WTC11 (cell line): Measurements from ENCODE around the gene COL26A1. TPM values are rescaled to one million over a fixed set of nuclear protein-coding genes. Genes with fewer than 3 reads are reported as not detected.

ENCODE experiments used
- ATF2 ChIP-seq: sonication (generic); formaldehyde crosslinking; IDR thresholded peaks from 2 replicates; pipeline ENCODE4 v1.8.1; 2022; ENCODE audit warnings: low read depth, missing genetic modification reagents, borderline replicate concordance
- CDX4 ChIP-seq: fragments of 250-450 bp; sonication (Bioruptor Pico); IDR thresholded peaks from 2 replicates; pipeline ENCODE4 v1.9.0; 2021; ENCODE audit warnings: moderate library complexity, mild to moderate bottlenecking, inconsistent platforms, borderline replicate concordance
- CTCF ChIP-seq: fragments of 200-600 bp; IDR thresholded peaks from 2 replicates; pipeline ENCODE4 v1.8.0; 2022; ENCODE audit warnings: antibody characterized with exemption
- E2F5 ChIP-seq: sonication (generic); formaldehyde crosslinking; IDR thresholded peaks from 2 replicates; pipeline ENCODE4 v1.8.1; 2022; ENCODE audit warnings: mild to moderate bottlenecking, moderate library complexity, missing genetic modification reagents
- FOXK1 ChIP-seq: sonication (generic); formaldehyde crosslinking; IDR thresholded peaks from 2 replicates; pipeline ENCODE4 v1.8.0; 2022; ENCODE audit warnings: mild to moderate bottlenecking, moderate library complexity, missing genetic modification reagents
- HMGXB4 ChIP-seq: sonication (generic); formaldehyde crosslinking; IDR thresholded peaks from 2 replicates; pipeline ENCODE4 v1.8.1; 2023; ENCODE audit warnings: mild to moderate bottlenecking, moderate library complexity, missing genetic modification reagents
- MLX ChIP-seq: sonication (generic); formaldehyde crosslinking; IDR thresholded peaks from 2 replicates; pipeline ENCODE4 v1.8.1; 2023; ENCODE audit warnings: mild to moderate bottlenecking, missing genetic modification reagents, moderate library complexity
- NFYB ChIP-seq: sonication (generic); formaldehyde crosslinking; conservative IDR thresholded peaks from 2 replicates; pipeline ENCODE4 v1.8.0; 2022; ENCODE audit warnings: low read depth, missing genetic modification reagents
- OVOL2 ChIP-seq: fragments of 250-450 bp; sonication (Bioruptor Pico); IDR thresholded peaks from 2 replicates; pipeline ENCODE4 v1.9.0; 2021; ENCODE audit warnings: mild to moderate bottlenecking, borderline replicate concordance
- RELA ChIP-seq: sonication (generic); formaldehyde crosslinking; IDR thresholded peaks from 2 replicates; pipeline ENCODE4 v1.8.1; 2022; ENCODE audit warnings: missing genetic modification reagents, mild to moderate bottlenecking, borderline replicate concordance
- SMAD3 ChIP-seq: sonication (generic); formaldehyde crosslinking; IDR thresholded peaks from 2 replicates; pipeline ENCODE4 v1.8.0; 2022; ENCODE audit warnings: missing genetic modification reagents, mild to moderate bottlenecking, borderline replicate concordance
- SOX15 ChIP-seq: fragments of 250-450 bp; sonication (Bioruptor Pico); IDR thresholded peaks from 2 replicates; pipeline ENCODE4 v1.9.0; 2021; ENCODE audit warnings: mild to moderate bottlenecking
- ZBTB43 ChIP-seq: sonication (generic); formaldehyde crosslinking; IDR thresholded peaks from 2 replicates; pipeline ENCODE4 v1.8.1; 2023; ENCODE audit warnings: mild to moderate bottlenecking, missing genetic modification reagents
- ZNF232 ChIP-seq: sonication (generic); formaldehyde crosslinking; IDR thresholded peaks from 2 replicates; pipeline ENCODE4 v1.8.0; 2022; ENCODE audit warnings: mild to moderate bottlenecking, missing genetic modification reagents
- ZNF281 ChIP-seq: sonication (generic); formaldehyde crosslinking; IDR thresholded peaks from 2 replicates; pipeline ENCODE4 v1.8.0; 2023; ENCODE audit warnings: mild to moderate bottlenecking, missing genetic modification reagents
- ZNF396 ChIP-seq: fragments of 250-450 bp; sonication (Bioruptor Pico); IDR thresholded peaks from 2 replicates; pipeline ENCODE4 v1.8.0; 2021; ENCODE audit warnings: mild to moderate bottlenecking, moderate library complexity, borderline replicate concordance
- ZNF512 ChIP-seq: sonication (generic); formaldehyde crosslinking; IDR thresholded peaks from 2 replicates; pipeline ENCODE4 v1.8.1; 2022; ENCODE audit warnings: missing genetic modification reagents, borderline replicate concordance
- total RNA-seq: library from RNA; stranded (reverse); gene quantifications from 3 replicates; pipeline ENCODE4 v1.2.3, GENCODE V29; 2021
- TF ChIP-seq, protein P1 (sequence below): sonication (generic); formaldehyde crosslinking; IDR thresholded peaks from 2 replicates; pipeline ENCODE4 v1.8.1; 2022; ENCODE audit warnings: mild to moderate bottlenecking, missing genetic modification reagents, moderate library complexity, borderline replicate concordance
- TF ChIP-seq, protein P2 (sequence below): fragments of 250-450 bp; sonication (Bioruptor Pico); IDR thresholded peaks from 2 replicates; pipeline ENCODE4 v2.1.2; 2022; ENCODE audit warnings: mild to moderate bottlenecking, moderate library complexity
- TF ChIP-seq, protein P3 (sequence below): fragments of 250-450 bp; sonication (Bioruptor Pico); IDR thresholded peaks from 2 replicates; pipeline ENCODE4 v1.9.0; 2021; ENCODE audit warnings: mild to moderate bottlenecking

The COL26A1 gene
- total RNA-seq, 1 experiment from 2014 or later, result 64.4 TPM

GRCh38 chr7:101402081-101402779 lies 39.6 kb downstream of the COL26A1 start (continued):
- TF ChIP-seq HMGXB4 (CRISPR knock-in tag) (no peak), CDX4 (CRISPR knock-in tag) (no peak), SMAD3 (no peak; the same call in 1 of the 2 replicates), NFYB (CRISPR knock-in tag) (no peak), ZNF512 (peak; percentile 97), ZBTB43 (CRISPR knock-in tag) (no peak), MLX (CRISPR knock-in tag) (no peak), ATF2 (CRISPR knock-in tag) (no peak), FOXK1 (no peak), CTCF (no peak), ZNF281 (CRISPR knock-in tag) (0 out of 2 replicates have a peak, but pooled peaks have one; percentile 74), SOX15 (CRISPR knock-in tag) (no peak), ZNF396 (CRISPR knock-in tag) (no peak), OVOL2 (CRISPR knock-in tag) (no peak), ZNF232 (CRISPR knock-in tag) (no peak), RELA (CRISPR knock-in tag) (no peak), E2F5 (CRISPR knock-in tag) (no peak)
- TF ChIP-seq, protein P1, sequence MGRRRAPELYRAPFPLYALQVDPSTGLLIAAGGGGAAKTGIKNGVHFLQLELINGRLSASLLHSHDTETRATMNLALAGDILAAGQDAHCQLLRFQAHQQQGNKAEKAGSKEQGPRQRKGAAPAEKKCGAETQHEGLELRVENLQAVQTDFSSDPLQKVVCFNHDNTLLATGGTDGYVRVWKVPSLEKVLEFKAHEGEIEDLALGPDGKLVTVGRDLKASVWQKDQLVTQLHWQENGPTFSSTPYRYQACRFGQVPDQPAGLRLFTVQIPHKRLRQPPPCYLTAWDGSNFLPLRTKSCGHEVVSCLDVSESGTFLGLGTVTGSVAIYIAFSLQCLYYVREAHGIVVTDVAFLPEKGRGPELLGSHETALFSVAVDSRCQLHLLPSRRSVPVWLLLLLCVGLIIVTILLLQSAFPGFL (CRISPR knock-in tag), result no peak
- TF ChIP-seq, protein P2, sequence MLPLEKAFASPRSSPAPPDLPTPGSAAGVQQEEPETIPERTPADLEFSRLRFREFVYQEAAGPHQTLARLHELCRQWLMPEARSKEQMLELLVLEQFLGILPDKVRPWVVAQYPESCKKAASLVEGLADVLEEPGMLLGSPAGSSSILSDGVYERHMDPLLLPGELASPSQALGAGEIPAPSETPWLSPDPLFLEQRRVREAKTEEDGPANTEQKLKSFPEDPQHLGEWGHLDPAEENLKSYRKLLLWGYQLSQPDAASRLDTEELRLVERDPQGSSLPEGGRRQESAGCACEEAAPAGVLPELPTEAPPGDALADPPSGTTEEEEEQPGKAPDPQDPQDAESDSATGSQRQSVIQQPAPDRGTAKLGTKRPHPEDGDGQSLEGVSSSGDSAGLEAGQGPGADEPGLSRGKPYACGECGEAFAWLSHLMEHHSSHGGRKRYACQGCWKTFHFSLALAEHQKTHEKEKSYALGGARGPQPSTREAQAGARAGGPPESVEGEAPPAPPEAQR (CRISPR knock-in tag), result no peak
- TF ChIP-seq, protein P3, sequence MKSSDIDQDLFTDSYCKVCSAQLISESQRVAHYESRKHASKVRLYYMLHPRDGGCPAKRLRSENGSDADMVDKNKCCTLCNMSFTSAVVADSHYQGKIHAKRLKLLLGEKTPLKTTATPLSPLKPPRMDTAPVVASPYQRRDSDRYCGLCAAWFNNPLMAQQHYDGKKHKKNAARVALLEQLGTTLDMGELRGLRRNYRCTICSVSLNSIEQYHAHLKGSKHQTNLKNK (CRISPR knock-in tag), result no peak
